GM23338 (cell line): ENCODE results near the gene TXNRD1.

Source experiments
- CREB1 ChIP-seq: fragments of 250-450 bp; sonication (Bioruptor Pico); IDR thresholded peaks from 2 replicates; pipeline ENCODE4 v1.5.0; 2020; ENCODE audit warnings: low read depth, mild to moderate bottlenecking, moderate library complexity
- CTCF ChIP-seq, 2 experiments: fragments of 200-600 bp in 1 of 2; sonication (generic) in 1 of 2; conservative IDR thresholded peaks; 2 replicates each; pipeline versions ENCODE4 v1.5.1 to v1.6.1; 2016 to 2017; ENCODE audit warnings: antibody characterized with exemption in 2 of 2, low read depth in 2 of 2, mild to moderate bottlenecking in 2 of 2, moderate library complexity in 1 of 2
- ETS1 ChIP-seq: IDR thresholded peaks from 2 replicates; pipeline ENCODE4 v1.6.1; 2016; ENCODE audit warnings: antibody characterized with exemption
- EZH2 ChIP-seq: fragments of 200-600 bp; sonication (generic); IDR thresholded peaks from one replicate; pipeline ENCODE4 v1.8.0; 2017; ENCODE audit warnings: antibody characterized with exemption, mild to moderate bottlenecking, low read depth; ENCODE audit not compliant: unreplicated experiment
- EZH2phosphoT487 ChIP-seq: fragments of 200-600 bp; sonication (generic); IDR thresholded peaks from one replicate; pipeline ENCODE4 v1.8.1; 2018; ENCODE audit warnings: antibody characterized with exemption; ENCODE audit not compliant: unreplicated experiment
- JUNB ChIP-seq: IDR thresholded peaks from one replicate; pipeline ENCODE4 v1.6.1; 2016; ENCODE audit warnings: antibody characterized with exemption; ENCODE audit not compliant: unreplicated experiment
- POLR2AphosphoS5 ChIP-seq: IDR thresholded peaks from 2 replicates; pipeline ENCODE4 v1.6.1; 2016; ENCODE audit warnings: antibody characterized with exemption, low read depth
- REST ChIP-seq: IDR thresholded peaks from one replicate; pipeline ENCODE4 v1.6.1; 2018; ENCODE audit warnings: antibody characterized with exemption; ENCODE audit not compliant: unreplicated experiment
- STAT1 ChIP-seq: IDR thresholded peaks from one replicate; pipeline ENCODE4 v1.6.1; 2016; ENCODE audit warnings: antibody characterized with exemption; ENCODE audit not compliant: unreplicated experiment
- ZNF331 ChIP-seq: fragments of 250-450 bp; sonication (Bioruptor Pico); IDR thresholded peaks from 2 replicates; pipeline ENCODE4 v1.5.0; 2020; ENCODE audit warnings: low read depth, mild to moderate bottlenecking, moderate library complexity
- ZNF462 ChIP-seq: fragments of 250-450 bp; sonication (Bioruptor Pico); IDR thresholded peaks from 2 replicates; pipeline ENCODE4 v1.5.0; 2020; ENCODE audit warnings: mild to moderate bottlenecking, moderate library complexity

- no peak for TF ChIP-seq CTCF (conservative IDR thresholded peaks at IDR 0.05; ENCODE audit: low read depth in 2 of 2)
- TF ChIP-seq POLR2AphosphoS5 = no peak
- no peak for TF ChIP-seq EZH2
- no peak for TF ChIP-seq REST
- no peak for TF ChIP-seq JUNB
- no peak for TF ChIP-seq EZH2phosphoT487
- TF ChIP-seq ZNF462 (CRISPR knock-in tag) = no peak
- no peak for TF ChIP-seq STAT1
- no peak for TF ChIP-seq CREB1 (CRISPR knock-in tag)
- no peak for TF ChIP-seq ETS1
- no peak for TF ChIP-seq ZNF331 (CRISPR knock-in tag)
Measured at GRCh38 chr12:104328790-104329189, 113.2 kb downstream of the TXNRD1 start.
